Lung (tissue), 12 donors: Measurements from ENCODE around the gene SST. TPM values are rescaled to one million over a fixed set of nuclear protein-coding genes. Genes with fewer than 3 reads are reported as not detected.

ENCODE experiments used
- ATAC-seq: fragments of 200-7000 bp; cut with Tn5 transposase; one replicate; pipeline ENCODE4 v1.9.1; 2020; ENCODE audit warnings: moderate number of reproducible peaks; ENCODE audit not compliant: insufficient read depth, low FRiP score
- DNase-seq, 3 donors: peaks; one replicate each; pipeline ENCODE4 v3.0.0-alpha.2; 2013 to 2017
- H3K27ac ChIP-seq, 2 donors: one replicate each; pipeline ENCODE4 v1.5.1; 2013; ENCODE audit warnings: mild to moderate bottlenecking in 2 of 2, moderate library complexity in 2 of 2, control low read depth in 1 of 2, inconsistent platforms in 1 of 2, low read depth in 1 of 2, low read length in 1 of 2
- H3K27me3 ChIP-seq, 3 donors: one replicate each; pipeline ENCODE4 v1.5.1; 2013; ENCODE audit warnings: low read length in 2 of 3; ENCODE audit not compliant: control insufficient read depth in 3 of 3, insufficient read depth in 3 of 3
- H3K36me3 ChIP-seq, 4 donors: one replicate each; pipeline ENCODE4 v1.5.1; 2013; ENCODE audit warnings: low read length in 4 of 4, mild to moderate bottlenecking in 1 of 4, moderate library complexity in 1 of 4; ENCODE audit not compliant: control insufficient read depth in 4 of 4, insufficient read depth in 4 of 4
- H3K4me1 ChIP-seq, 5 donors: one replicate each; pipeline ENCODE4 v1.5.1; 2013; ENCODE audit warnings: low read length in 5 of 5, mild to moderate bottlenecking in 2 of 5, moderate library complexity in 1 of 5; ENCODE audit not compliant: control insufficient read depth in 5 of 5, insufficient read depth in 5 of 5
- H3K4me3 ChIP-seq: one replicate; pipeline ENCODE4 v1.5.1; 2013; ENCODE audit warnings: mild to moderate bottlenecking, control low read depth, moderate library complexity
- H3K9ac ChIP-seq, 2 donors: one replicate each; pipeline ENCODE4 v1.5.1; 2013; ENCODE audit warnings: low read length in 2 of 2, control low read depth in 1 of 2; ENCODE audit not compliant: insufficient read depth in 1 of 2
- H3K9me3 ChIP-seq, 4 donors: one replicate each; pipeline ENCODE4 v1.5.1; 2013; ENCODE audit warnings: low read length in 3 of 4, mild to moderate bottlenecking in 1 of 4, moderate library complexity in 1 of 4; ENCODE audit not compliant: control insufficient read depth in 4 of 4, insufficient read depth in 3 of 4
- CTCF ChIP-seq: IDR thresholded peaks from 2 replicates; pipeline ENCODE4 v1.5.1; 2012; ENCODE audit warnings: mild to moderate bottlenecking; ENCODE audit errors: control extremely low read depth, extremely low read depth
- WGBS, 2 donors: extraction: QIAGEN DNeasy Blood & Tissue Kit; methylation state at CpG; one replicate each; pipeline ENCODE4 v1.1.7; 2013; 5-methylcytosine and 5-hydroxymethylcytosine counted together
- polyA plus RNA-seq, 2 donors: library from polyadenylated mRNA; stranded (reverse); fragments of 200-250 nt; gene quantifications; one replicate each; pipeline ENCODE4 v1.2.1, GENCODE V29; 2013
- total RNA-seq, 2 donors: library from RNA; depleted of rRNA in 1 of 2; stranded (reverse); fragments of >200 nt in 1 of 2; gene quantifications; one replicate each; pipeline ENCODE4 v1.2.1, GENCODE V29; 2014 to 2021
- donor health status: control.
- donor health status: control.
- donor health status: Bipolar disorder and iron deficiency.
- donor health status: healthy.
- donor health status: DM: yes; HTN: yes; CAD: no.

SST gene
- total and polyA plus RNA-seq, 4 donors, result 0.24 to 3.0 (median 0.27) TPM; not detected in 1

GRCh38 chr3:187679638-187680396, 9.6 kb upstream of the SST start:
- Histone ChIP-seq H3K9ac (no peak overlapping the region), H3K4me3 (no peak overlapping the region), H3K27ac (no peak overlapping the region), H3K36me3 (no peaks in the 10 kb centered on the region), H3K4me1 (no peaks in the 10 kb centered on the region), H3K9me3 (no peaks in the 10 kb centered on the region), H3K27me3 (peaks cover 0 to 4% (median 0%) of the 10 kb centered on the region in 3 donors)
- DNase-seq (peak; percentile 66 to 72 (median 71)), ATAC-seq (peak; percentile 90)
- WGBS, 2 donors, result 30 to 31% methylated on average over 7 of the region's 7 CpGs
- peak; percentile 82 for TF ChIP-seq CTCF

- H3K36me3 ChIP-seq, result no peaks in the 10 kb centered on the region
- H3K4me3 ChIP-seq, result no peak overlapping the region
- TF ChIP-seq CTCF, result peak; percentile 26
- no peaks in the 10 kb centered on the region for H3K4me1 ChIP-seq
- H3K9me3 ChIP-seq, result no peaks in the 10 kb centered on the region
- no peak overlapping the region for H3K9ac ChIP-seq
- no peak overlapping the region for H3K27ac ChIP-seq
- H3K27me3 ChIP-seq, result peaks cover 0 to 4% (median 0%) of the 10 kb centered on the region in 3 donors
- peak; percentile 67 for ATAC-seq
- DNase-seq, result peak; percentile 30 to 53 (median 51)
- WGBS, 2 donors, result 24 to 25% methylated on average over 5 of the region's 5 CpGs
These were observed 8.6 kb upstream of the SST start for GRCh38 chr3:187678726-187679268.

- H3K4me1 ChIP-seq, result no peaks in the 10 kb centered on the region
- no peak overlapping the region for H3K27ac ChIP-seq
- no peaks in the 10 kb centered on the region for H3K36me3 ChIP-seq
- no peak overlapping the region for H3K9ac ChIP-seq
- no peak overlapping the region for H3K4me3 ChIP-seq
- H3K9me3 ChIP-seq, result no peaks in the 10 kb centered on the region
- 51 to 58% methylated on average over 1 of the region's 1 CpG for whole genome bisulfite sequencing, 2 donors
- TF ChIP-seq CTCF, result no peak
- H3K27me3 ChIP-seq, result peaks cover 0 to 10% (median 0%) of the 10 kb centered on the region in 3 donors
- ATAC-seq, result no peak
- no peak for DNase-seq
These were observed 7.4 kb upstream of the SST start for GRCh38 chr3:187677604-187678003.
